Activated naive CD4-positive, alpha-beta T cell treated with anti-CD3 and anti-CD28 coated beads, Interleukin-2, amount 10 ng/mL, durations not matched to agents 7 days and 5 days (primary cell): ENCODE measurements around the gene FOXD4L1.
A peak's percentile ranks its signal among the peaks of the same experiment; 100 is the strongest.
"Not testable (repeated sequence)": the region's sequence is repeated elsewhere in the genome, so short reads cannot be mapped to it uniquely, and the experiment has no call there.

ENCODE experiments used
- CTCF ChIA-PET: fragments of 350-600 bp; sonication (Branson Sonifier 250); formaldehyde crosslinking; loops from one replicate; lab custom pipeline; 2021; ENCODE audit warnings: antibody characterized with exemption; lab: Charles Lee
- DNase-seq: peaks from one replicate; pipeline ENCODE4 v3.0.0-alpha.2; 2020
- H3K27ac Mint-ChIP-seq: one replicate; pipeline ENCODE4 v1.8.0; 2021; ENCODE audit warnings: mild to moderate bottlenecking, moderate library complexity, mixed read lengths
- H3K27me3 Mint-ChIP-seq: one replicate; pipeline ENCODE4 v1.8.0; 2021; ENCODE audit warnings: mild to moderate bottlenecking, mixed read lengths
- H3K36me3 Mint-ChIP-seq: one replicate; pipeline ENCODE4 v1.8.0; 2021; ENCODE audit warnings: mixed read lengths
- H3K4me1 Mint-ChIP-seq: one replicate; pipeline ENCODE4 v1.8.0; 2021; ENCODE audit warnings: mixed read lengths
- H3K4me3 Mint-ChIP-seq: one replicate; pipeline ENCODE4 v1.8.0; 2021; ENCODE audit warnings: mild to moderate bottlenecking, moderate library complexity, mixed read lengths
- H3K9me3 Mint-ChIP-seq: one replicate; pipeline ENCODE4 v1.8.0; 2021; ENCODE audit warnings: mixed read lengths

The FOXD4L1 gene

DNA sequence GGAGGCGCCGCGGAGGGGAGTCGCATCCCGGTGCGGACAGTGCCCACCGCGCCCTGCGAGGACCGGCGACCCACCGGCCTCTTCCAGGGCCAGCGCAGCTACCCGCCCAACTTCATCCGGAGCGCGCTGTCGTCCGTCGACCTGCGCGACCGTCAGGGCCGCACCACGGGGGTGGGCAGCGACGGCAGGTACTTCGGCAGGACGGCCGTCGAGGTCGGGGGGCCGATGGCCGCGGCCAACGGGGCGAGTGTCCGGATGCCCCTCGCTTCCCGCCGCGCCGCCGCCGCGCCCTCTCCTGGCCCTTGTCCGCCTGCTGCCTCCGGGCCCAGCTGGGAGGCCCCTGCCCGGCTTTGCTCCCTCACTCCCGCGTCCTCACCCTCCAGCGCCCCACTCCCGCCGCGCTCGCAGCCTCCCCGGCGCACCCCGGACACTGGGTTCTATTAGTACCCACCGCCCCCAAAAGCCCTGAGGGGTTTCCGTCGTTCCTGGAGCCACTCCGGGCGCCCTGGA lies 43.6 kb downstream of the FOXD4L1 start:
- H3K36me3 Mint-ChIP-seq, H3K9me3 Mint-ChIP-seq, H3K27ac Mint-ChIP-seq, DNase-seq, H3K4me1 Mint-ChIP-seq, CTCF ChIA-PET: not testable (repeated sequence)
- Mint-ChIP-seq H3K27me3 (peaks cover 31% of the 10 kb centered on the region), H3K4me3 (peak overlapping the region; percentile 75)

DNA sequence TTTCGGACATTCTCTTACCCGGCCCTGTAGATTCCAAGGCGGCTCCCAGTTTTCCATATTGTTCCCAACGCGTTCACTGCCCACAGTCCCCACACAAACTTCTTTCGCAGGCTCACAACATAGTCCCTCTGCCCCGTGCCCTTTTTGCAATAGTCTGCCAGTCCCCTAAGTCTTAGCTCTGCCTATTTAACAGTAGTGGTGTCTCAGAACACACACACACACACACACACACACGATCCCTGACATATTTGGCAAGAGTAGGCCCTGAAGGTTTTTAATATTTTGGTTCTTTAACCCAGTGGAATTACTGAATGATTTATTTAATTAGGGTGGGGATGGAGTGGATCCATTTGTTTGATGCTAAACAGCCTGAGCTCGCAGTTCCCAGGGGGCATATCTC lies 44.1 kb downstream of the FOXD4L1 start:
- Mint-ChIP-seq H3K4me3 (peak overlapping the region; percentile 75), H3K27me3 (peaks cover 31% of the 10 kb centered on the region)
- CTCF ChIA-PET, H3K27ac Mint-ChIP-seq, H3K9me3 Mint-ChIP-seq, H3K4me1 Mint-ChIP-seq, H3K36me3 Mint-ChIP-seq, DNase-seq: not testable (repeated sequence)
